GM12873 (cell line): Measurements from ENCODE around the gene MCF2L.

Source experiments
- CTCF ChIP-seq: IDR thresholded peaks from 2 replicates; pipeline ENCODE4 v1.5.1; 2012; ENCODE audit warnings: low read depth, mild to moderate bottlenecking, moderate library complexity, low read length, control low read depth; ENCODE audit not compliant: insufficient read depth; ENCODE audit errors: missing control alignments

Gene MCF2L

GRCh38 chr13:113053801-113054604, 85.0 kb downstream of the MCF2L start:
- TF ChIP-seq CTCF: no peak

GRCh38 chr13:113057084-113057483, 88.1 kb downstream of the MCF2L start:
- no peak for TF ChIP-seq CTCF

GRCh38 chr13:113058129-113058987, 89.3 kb downstream of the MCF2L start:
- no peak for TF ChIP-seq CTCF

GRCh38 chr13:113058988-113059850, 90.2 kb downstream of the MCF2L start:
- no peak for TF ChIP-seq CTCF

GRCh38 chr13:113059891-113060290, 90.9 kb downstream of the MCF2L start:
- TF ChIP-seq CTCF: no peak

- TF ChIP-seq CTCF: no peak
Measured at GRCh38 chr13:113060557-113061270, 91.7 kb downstream of the MCF2L start.
